Measurements from ENCODE around the gene ERFL.
"Not testable (repeated sequence)": the region's sequence is repeated elsewhere in the genome, so short reads cannot be mapped to it uniquely, and the experiment has no call there.

Gene ERFL

DNA sequence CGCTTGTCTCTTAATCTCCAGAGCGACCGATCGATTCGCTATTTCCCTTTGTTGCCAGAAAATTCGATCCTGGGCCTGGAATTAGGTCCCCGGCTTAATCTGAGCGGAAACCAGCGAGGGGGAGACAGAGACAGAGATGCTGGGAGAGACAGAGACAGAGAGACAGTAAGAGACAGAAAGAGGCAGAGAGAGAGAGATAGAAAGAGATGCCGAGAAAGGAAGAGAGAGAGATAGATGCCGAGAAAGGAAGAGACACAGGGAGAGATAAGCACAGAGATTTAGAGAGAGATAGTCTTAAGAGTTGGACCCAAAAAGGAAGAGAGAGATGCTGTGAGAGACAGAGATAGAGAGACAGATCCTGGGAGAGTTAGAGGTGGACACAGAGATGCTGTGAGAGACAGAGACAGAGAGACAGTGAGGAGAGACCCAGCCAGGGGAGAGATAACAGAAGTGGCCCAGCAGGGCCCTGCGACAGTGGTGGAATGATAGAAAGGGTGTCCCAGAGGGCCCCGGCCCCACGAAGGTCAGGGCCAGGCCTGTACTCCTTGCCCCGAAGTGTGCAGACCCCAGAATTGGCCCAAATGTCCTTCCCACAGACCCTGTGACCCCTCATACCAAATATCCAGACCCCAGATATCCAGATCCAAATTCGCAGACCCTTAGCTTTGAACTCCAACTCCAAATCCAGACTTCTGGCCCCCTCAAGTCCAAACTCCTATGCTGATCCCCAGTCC lies 1.3 kb downstream of the ERFL start:
- no peak for DNase-seq

DNA sequence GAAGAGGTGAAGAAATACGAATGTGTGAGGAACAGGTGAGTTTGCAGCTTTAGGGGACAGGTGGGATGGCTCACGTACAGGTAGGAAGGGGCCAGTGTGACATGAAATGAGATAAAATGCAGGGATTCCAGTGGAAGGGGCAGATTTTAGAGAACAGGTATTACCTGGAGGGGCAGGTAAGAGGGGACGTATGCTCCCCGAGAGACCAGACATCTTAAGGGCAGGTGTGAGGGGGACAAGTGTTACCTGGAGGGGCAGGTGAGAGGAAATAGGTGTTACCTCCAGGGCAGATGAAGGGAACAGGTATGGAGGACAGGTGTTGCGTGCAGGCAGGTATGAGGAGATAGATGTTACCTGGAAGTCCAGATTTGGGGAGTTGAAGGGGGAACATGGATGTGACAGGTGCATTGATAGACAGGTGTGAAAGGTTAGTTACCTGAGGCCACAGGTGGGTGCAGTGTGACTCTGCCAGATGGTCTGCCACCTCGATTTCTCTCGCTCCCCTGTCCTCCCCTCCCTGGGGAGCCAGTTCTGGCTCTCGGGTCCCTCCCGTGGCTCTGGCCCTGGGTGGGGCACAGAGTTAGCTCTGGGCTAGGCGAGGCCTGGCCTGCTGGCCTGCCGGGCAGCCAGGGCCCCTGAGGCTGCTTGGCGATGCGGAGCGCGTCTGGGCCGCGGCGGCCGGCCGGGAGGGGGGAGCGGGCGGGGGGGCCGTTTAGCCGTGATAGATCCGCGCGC lies 2.1 kb downstream of the ERFL start:
- DNase-seq = no peak

DNA sequence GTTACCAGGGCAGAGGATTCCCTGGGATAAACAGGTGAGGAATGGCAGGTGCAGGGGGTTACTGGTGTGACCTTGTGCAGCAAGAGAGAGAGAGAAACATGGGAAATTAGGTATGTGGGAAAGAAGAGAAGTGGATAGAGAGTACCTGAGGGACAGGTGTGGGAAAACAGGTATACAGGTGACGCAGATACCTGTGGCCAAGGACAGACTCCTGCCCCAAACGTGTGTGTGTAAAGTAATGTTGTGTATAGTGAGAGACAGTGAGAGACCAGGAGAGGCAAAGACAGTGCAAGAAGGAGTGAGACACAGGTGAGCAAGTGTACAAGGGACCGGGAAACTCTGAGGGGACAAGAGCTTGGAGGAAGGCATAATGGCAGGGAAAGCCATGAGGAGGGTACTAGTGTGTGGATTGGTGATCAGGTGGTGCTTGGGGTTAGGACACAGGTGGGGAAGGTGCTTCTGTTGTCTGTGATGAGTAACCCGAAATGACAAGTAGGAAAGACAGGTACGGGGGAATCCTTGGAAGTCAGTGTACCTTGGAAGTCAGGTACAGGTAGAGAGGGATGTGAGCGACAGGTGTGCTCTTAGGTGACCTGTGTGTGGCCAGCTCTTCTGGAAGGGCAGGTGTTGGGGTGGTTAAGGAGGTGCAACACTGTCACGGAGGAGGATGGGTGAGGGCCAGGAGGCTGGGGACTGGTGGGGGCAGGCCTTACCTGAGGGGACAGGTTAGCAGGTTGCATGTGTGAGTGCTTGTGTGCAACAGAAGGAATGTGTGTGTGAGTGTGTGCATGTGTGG lies 2.8 kb downstream of the ERFL start:
- no peak for DNase-seq

GRCh38 chr19:41924151-41925145 lies 3.8 kb downstream of the ERFL start:
- no peak for DNase-seq

DNA sequence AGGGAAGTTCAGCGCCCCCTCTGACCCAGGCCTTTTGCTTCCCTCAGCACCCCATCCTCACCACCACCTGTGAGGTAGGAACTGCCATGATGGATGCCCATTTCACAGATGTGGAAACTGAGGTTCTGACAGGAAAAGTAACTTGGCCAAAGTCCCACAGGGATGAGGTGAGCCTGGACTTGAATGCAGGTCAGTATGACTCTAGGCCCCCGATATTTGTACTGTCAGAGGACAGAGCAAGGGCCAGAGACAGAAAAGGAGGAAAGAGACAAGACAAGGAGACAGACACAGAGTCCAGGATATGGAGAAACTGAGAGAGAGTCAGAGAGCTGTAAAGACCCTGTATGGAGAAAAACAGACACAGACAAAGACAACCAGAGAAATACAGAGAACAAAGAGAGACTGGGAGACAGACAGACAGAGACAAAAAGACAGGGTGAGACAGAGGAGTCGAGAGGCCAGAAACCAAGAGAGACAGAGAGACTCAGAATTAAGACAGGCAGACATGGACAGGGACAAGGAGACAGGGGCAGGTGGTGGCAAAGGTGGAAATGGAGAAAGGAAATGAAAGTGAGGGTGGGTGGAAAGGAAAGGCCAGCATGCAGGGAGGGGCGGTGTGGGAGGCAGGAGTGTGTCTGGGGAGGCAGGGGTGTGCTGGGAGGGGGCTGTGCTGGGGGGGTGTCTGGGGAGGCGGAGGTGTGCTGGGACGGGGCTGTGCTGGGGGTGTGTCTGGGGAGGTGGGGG lies 5.0 kb downstream of the ERFL start:
- no peak for DNase-seq

- DNase-seq = no peak
Observed at GRCh38 chr19:41922585-41922984, 5.7 kb downstream of the ERFL start.

GRCh38 chr19:41921577-41922576 lies 6.4 kb downstream of the ERFL start:
- DNase-seq = no peak

DNA sequence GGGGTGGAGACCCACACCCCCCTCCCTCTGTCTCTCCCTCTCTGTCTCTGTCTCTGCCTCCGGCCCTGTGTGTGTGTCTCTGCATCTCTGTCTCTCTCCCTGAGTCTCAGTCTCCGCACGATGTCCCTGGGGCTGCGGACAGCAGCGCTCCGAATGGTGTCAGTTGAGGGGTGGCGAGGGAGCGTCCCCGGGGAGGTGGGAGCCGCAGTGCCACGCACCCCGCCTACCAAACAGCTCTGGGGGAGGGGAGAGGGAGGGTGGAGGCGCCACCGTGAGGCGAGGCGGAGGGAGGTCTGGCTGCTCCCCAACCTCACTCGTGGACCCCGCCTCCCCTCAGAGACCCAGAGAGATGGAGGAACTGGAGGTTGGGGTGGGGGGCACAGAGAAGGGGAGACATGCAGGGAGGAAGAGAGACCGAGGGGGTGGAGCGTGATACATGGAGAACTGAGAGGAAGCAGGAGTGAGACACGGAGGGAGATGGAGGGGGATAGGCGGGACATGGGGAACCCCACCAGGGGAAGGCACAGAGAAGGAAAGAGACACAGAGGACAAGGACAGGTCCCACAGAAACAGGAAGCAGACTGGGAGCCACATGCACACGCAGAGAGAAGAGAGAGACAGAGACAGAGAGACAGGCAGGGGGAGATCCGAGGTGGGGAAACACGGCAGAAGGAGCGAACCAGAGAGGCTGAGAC lies 7.2 kb downstream of the ERFL start:
- DNase-seq = no peak

DNA sequence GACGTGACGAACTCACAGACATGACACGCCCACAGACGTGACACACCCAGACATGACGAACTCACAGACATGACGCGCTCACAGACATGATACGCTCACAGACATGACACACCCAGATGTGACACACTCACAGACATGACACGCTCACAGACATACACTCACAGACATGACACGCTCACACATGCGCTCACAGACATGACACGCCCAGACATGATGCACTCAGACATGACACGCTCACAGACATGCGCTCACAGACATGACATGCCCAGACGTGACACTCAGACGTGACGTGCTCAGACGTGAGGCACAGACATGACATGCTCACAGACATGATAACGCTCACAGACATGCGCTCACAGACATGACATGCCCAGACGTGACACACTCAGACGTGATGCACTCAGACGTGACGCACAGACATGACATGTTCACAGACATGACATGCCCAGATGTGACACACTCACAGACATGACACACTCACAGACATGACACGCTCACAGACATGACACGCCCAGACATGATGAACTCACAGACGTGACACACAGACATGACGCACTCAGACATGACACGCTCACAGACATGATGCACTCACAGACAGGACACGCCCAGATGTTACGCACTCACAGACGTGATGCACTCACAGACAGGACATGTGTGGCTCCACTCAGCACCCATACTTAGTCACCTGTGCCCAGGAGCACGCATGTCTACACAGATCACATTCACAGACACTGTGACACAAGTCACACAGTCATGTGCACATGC lies 8.1 kb downstream of the ERFL start:
- DNase-seq = no peak

DNA sequence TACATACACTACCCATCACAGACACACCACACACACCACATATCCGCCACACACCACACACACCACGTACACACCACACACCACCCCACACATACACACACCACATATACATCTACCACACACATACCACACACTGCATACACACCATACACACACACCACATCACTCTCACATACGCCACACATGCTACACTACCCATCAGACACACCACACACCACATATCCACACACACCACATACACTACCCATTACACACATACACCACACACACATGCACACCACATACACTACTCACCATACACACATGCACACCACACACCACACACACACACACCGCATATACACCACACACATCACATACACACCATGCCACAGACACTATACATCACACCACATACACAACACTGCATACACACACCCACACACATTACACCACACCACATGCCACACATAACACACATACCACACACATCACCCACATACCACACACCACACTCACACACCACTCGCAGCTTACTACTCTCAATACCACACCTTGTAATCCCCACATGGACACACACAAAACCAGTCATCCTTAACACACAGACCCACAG lies 9.5 kb downstream of the ERFL start:
- DNase-seq = no peak

DNA sequence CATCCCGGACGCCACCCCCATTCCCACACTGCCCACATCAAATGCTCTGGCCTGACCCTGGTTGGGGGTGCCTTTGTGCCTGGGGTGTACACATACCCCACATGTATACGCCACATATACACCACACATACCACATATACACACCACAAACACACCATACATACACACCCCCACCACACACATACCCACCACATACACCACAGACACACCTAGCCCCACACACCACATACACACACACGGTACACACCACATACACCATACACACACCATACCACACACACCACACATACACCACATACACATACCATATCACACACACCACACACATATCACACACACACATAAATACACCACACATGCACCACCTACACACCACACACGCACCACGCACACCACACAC lies 10.2 kb downstream of the ERFL start:
- DNase-seq = no peak

DNA sequence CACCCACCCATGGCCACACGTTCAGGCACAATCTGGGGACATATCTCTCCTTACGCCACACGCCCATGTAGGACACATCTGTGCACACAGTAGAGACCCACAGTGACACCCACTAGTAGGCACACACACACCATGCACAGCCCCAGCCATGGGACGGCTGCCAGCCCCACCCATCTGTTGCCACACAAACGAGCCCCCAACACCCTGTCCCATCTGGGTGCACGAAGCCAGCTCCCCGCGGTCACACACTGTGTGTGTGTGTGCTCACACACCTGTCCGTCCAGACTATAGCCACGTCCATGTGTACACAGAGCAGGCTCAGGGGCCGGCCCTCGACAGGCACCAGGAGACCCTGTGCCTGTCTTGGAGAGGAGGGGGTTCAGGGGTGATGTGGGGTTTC lies 10.6 kb downstream of the ERFL start:
- no peak for DNase-seq

DNA sequence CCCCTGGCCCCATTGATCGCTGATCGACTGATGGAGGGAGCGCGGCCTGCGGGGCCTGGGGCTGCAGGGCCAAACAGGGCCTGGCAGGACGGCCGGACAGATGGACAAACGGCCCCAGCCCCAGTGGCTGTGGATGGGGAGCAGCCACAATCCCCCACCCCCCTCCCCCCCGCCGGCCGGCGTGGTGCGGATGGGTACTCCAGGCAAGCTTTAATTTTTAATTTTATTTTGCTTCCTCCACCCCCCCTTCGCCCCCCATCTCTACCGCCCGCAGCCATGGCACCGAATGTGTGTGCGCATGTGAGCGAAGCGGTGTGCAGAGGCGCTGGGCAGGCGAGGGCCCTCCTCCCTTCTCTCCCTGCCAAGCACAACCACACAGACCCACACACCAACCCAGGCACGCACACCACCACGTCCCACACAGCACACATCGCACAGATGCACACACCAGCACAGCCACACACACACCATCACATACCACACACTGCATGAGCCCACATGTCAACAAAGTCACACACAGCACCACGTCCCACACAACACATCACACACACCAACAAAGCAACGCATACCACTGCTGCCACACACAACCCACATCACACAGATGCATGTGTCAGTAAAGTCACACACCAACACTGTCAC lies 12.4 kb downstream of the ERFL start:
- no peak for DNase-seq

DNA sequence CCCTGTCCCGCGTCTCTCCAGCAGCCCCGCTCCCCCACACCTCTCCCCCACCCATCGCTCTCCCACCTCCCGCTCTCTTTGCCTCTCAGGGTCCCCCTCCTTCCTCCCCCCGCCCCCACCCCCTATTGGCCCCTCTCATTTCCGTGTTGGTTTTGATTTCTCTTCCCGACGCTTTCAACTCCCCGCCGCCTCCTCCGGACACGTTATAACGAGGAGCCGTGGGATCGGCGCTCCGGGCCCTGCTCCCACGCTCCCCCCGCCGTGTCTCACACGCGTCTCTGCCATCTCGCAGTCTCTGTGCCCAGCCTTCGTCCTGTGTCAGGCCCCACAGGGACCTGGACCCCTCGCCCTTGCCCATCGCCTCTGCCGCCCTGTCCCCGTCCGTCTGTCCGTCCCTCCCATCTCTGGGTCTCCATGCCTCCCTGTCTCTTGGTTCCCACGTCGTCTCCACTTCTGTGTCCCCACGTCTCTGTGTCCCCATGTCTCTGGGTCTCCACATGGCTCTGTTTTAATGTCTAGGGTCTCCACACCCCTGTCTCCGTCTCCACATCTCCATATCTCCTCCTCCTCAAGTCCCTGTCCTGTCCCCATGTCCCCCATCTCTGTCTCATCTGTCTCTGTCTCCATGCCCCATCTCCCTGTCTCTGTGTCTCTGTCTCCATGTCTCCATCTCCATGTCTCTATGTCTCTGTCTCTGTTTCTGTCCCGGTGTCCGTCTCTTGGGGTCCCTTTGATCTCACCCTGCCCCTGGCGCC lies 13.1 kb downstream of the ERFL start:
- no peak for DNase-seq

DNA sequence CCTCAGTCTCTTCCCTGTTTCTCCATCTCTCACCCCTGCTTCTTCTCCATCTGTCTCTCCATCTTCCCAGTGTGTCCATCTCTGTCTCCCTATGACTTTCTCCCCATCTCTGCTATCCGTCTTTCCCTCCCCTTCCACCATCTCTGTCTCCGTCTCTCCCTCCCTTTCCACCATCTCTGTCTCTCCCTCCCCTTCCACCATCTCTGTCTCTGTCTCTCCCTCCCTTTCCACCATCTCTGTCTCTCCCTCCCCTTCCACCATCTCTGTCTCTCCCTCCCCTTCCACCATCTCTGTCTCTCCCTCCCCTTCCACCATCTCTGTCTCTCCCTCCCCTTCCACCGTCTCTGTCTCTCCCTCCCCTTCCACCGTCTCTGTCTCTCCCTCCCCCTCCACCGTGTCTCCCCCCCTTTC lies 13.8 kb downstream of the ERFL start:
- not testable (repeated sequence) for DNase-seq

DNA sequence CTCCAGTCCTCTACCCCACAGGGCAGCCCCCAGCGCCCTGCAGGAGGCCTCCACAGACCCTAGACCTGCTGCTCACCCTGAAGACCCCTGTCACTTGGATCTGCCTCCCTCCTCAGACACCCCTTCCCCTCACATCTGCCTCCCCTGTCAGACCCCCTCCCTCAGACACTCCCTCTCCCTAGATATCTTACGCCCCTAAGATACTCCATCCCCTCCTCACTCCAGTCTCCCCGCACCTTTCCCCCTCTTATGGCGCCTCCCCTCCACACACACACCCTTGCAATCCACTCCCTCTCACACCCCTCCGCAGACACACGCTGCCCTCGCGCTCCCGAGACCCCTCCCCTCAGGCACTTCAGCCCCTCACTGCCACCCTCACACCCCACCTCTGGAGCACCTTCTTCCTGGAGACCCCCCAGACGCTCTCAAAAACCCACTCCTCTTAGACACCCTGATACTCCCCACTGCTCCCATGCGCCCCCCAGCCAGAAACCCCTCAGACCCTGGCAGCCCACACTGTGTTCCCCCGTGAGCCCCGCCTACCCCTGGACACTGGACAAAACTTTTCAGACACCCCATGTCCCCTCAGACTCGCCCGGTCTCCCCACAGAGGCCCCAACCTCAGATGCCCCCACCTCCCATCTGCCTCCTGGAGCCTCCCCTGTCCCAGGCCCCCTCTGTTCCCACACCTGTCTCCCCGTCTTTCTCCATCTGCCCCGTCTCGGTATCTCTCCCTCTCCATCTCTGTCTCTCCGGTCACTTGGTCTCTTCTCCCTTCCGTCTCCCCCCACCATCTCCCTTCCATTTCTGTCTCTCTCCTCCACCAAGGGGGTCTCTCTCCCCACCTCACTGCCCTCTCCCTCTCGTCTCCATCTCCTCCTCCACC lies 14.5 kb downstream of the ERFL start:
- no peak for DNase-seq

All from right hindlimb (tissue), 1 donor.